HG02571 (cell line): ENCODE data around the gene JARID2.
"Not testable (repeated sequence)": the region's sequence is repeated elsewhere in the genome, so short reads cannot be mapped to it uniquely, and the experiment has no call there.

ENCODE experiments used
- ATAC-seq: cut with Tn5 transposase; IDR thresholded peaks from one replicate; pipeline ENCODE4 v1.9.1; 2021; ENCODE audit warnings: mild to moderate bottlenecking, moderate library complexity; ENCODE audit not compliant: unreplicated experiment

Gene JARID2

DNA sequence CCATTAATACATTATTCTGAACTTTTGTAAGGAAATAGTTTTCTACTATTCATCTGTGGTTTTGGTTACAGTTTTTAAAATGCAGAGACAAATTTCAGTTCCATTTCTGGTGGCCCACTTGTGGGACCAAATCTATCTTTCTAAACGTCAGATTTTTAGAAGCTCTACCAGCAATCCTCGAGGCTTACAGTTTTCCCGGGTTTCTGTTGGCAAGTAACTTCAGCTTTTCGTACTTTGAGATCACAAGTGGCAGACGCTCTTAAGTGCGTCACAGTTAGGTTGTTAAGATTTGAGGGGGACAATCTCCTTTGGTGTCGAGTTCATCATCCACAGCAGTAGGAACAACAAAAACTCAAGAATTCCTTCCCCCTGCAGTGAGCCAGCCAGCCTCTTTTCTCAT is 60.0 kb downstream of the JARID2 start:
- no peak for ATAC-seq

DNA sequence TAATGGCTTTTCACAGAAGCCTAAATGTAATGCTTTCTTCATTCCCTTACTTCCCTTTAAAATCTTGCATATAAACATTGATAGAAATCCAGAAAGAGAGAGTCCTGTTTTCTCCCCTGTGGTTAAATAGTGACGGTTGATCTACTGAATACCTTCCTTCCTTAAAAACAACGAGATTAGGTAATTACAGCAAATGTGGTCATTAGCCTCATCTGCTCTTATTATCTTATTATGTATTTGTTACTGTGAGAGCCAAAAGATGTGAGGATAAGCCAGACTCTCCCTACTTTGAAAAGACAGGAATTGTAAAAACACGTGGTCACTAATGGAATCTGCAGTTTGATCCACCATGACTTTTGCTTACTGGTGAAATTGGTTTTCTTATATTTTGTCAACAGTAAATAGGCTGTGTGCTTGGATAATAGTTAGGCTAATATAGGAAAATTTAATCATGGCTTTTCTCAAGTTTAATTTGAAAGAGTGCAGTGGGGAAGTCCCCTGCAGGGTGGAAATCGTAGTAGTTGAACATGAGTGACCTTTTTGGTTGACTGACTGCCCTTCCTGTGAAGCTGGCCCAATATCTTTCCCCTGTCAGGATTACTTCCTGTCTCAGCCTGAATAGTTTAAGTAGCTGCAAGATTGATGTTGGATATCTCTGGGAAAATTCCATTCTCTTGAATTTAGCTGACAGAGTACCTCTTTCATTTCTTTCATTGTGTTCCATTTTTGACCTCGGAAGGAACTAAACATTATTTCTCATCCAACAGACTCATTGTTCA is 62.8 kb downstream of the JARID2 start:
- no peak for ATAC-seq

DNA sequence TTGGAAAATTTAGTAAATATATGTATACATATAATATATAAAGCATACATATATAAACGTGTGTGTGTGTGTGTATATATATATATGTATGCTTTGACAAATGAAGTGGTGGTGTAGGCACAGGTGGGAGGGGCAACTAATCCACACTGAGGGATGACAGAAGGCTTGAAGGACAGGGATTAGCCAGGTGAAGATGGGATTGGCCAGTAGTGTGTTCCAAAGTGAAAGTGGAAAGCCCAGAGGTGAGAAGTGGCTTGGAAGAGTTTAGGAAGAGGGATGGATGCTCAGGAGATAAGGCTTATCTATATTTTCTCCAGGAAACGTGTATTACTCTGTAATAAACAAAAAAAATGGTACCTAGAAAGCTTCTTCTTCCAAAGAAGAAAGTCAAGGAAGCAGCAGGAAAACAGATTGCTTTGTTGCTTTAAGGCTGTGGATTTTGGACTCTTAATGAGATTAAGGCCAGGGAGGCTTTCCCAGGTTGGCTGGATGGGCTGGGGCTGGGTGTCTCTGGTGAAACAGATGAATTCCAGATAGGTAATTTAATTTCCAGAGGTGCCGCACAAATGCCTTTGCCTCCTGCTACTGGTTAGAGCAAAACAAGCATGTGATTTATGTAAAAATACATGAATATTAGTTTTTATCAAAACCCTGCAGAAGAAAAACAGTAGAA is 63.9 kb downstream of the JARID2 start:
- ATAC-seq: no peak

DNA sequence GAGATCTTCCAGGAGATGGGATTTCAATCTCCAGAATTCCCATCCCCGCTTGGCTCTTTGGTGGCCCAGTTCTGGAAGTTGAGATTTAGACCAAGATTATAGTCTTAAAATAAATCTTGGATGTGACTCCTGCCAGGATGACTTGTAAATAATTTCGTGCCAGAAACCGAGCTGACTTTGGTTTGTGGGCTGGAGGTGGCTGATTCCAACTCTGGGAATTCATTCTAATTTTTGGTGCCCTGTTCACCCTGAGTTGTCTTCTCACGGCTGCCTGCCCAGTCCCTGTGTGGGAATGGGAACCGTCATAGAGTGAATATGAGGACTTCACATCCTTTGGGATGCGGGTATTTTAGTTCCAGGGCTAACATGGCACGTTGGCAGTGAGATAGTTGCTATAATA is 64.8 kb downstream of the JARID2 start:
- no peak for ATAC-seq

DNA sequence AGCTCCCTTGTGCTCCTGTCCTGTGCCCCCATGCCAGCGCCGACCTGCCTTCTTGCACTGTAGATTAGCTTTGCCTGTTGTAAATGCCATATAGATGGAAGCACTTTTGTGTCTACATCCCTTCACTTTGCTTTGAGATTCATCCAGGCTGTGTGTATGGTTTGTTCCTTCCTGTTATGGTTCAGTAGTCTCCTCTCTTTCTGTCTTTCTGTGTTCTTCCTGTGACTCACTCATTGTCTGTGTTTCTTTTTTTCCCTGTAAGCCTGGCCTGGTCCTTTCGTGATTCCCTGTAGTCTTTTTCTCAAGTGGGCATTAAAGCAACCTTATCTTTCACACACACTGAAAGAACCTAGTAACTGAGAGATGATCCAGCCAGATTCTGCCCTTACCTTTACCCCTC is 66.6 kb downstream of the JARID2 start:
- no peak for ATAC-seq

DNA sequence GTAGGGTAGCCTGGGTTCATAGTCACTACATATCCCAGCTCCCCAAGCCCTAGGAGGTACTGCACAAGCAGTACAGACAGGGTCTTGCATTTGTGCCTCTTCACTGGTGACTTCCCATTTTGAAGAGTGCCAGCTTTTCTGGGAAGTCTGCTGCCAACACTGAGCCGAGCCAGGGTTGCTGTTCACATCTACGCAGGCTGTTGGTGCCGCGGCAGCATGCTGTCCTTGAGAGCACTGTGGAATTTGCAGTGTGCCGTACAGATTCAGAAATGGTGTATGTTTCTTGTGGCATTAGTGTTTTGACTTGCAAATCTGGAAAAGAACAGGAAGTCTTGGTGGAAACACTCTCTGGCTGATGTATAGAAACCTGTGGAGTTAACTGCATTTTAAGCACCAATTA is 67.5 kb downstream of the JARID2 start:
- ATAC-seq: no peak

DNA sequence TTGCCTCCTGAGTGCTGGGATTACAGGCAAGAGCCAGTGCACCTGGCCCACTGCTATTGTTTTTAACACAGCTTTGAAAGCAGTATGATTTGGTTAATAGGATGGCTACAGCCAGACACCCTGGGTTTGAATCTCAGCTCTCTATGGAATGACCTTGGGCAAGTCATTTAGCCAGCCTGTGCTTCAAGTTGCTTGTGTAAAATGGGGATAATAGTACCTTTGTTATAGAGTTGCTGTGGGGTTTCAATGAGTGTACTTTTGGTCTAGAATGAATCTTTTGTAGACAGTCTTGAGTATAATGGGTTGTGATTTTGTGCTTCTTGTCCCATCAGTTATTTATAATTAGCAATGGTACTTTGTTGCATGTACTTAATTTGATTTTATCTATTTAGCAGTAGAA is 70.9 kb downstream of the JARID2 start:
- no peak for ATAC-seq

DNA sequence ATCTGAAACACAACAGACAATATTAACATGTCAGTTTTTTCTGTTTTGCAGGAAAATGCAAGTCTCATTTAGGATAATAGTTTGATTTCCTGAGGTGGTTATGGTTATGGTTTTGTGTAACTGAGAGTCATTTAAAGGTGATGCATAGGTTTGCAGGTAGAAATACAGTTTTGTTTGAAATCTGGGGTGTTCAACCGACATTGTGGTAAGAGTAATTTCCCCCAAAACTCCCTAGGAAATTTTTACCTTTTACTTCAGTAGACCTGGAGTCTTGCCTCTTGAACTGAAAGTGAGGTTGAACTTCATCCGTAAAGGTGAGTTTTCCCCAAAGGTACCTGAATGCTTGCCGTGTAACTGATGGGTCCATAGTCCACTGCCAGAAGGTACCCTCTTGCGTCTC is 71.4 kb downstream of the JARID2 start:
- ATAC-seq: no peak

DNA sequence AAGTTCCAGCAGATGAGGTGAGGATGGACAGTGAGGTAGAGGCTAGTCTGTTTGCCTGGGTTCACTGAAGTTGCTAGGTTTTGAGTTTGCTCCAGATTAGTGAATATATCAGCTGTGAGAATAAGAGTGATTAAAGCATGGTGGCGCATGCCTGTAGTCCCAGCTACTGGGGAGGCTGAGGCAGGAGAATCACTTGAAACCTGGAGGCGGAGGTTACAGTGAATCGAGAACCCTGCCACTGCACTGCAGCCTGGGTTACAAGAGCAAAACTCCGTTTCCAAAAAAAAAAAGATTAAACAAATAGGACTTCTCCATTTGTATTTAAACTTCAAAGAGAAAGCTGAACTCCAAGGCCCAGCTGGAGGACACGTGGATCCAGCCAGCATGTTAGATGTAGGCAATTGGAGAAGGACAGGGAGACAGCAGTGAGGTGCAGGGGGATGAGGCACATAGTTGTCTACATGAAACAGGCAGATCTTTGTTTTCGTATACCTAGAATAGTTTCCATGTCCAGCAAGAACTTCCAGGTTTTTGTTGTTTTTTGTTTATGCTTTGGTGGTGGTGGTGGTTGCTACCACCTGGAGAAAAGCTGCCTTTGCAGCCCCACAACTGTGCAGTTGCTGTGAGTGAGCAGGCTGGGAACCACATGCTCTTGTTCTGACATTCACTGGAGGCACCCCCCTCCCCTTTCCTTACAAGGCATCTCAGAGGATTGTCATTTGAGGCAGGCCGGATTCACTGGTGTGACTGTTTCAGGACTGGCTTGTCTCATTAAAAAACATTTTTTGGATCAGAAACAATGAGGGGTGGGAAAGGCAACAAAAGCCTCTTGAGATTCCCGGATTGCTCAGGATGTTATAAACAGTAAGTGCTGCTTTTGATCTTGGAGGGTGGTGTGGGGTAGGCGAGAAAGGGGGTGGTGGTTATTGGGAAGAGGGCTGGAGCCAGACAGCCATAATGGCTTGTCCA is 72.3 kb downstream of the JARID2 start:
- no peak for ATAC-seq

DNA sequence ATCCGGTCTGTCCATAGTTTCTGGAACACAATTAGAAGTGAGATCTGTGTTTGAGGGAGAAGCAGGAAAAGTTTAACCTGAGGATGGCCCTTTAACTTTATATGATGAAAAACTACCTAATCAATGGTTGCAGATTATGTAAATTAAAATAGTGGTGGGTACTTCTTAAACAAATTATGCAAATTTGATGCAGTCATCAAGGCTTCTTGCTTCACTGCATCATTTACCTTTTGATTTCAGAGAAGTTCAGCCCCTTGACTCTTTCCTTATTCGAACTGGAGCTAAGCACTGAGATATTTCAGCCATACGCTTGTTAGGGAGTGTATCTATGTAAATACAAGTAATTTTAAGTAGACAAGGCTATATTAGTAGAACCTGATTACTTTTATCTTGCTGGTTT is 73.8 kb downstream of the JARID2 start:
- ATAC-seq: no peak

DNA sequence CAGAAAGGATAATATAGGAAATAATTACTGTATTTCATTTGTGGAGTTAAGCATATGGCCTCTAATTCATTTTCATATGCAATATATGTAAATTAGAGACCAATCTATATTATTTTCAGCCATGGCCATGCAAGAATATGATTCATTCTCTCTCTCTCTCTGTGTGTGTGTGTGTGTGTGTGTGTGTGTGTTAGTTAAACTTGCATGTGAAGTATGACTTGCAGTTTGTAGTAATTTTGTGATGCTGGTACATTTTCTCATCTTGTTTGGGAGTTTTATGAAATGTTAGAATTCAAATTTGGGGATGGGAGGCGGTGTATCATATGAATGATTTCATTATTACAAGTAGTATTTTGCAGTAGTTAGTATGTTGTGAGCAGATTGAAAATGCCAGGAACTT is 74.8 kb downstream of the JARID2 start:
- no peak for ATAC-seq

DNA sequence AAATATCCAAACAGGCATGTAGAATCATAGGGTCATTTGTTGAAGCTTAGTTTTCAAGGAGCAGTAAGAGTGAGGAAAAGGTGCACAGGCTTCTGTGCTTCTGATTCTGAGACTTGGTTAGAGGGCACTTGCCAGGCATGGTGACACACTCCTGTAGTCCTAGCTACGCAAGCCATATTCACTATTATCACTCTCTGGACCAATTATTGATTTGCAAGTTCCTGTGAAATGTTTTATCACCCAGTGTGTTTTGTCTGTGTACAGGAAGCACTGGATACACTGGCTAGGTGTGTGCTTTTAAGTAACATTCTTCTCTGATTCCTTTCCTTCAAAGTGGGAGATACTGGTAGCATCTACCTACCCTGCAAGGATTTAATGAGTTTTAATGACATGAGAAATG is 76.3 kb downstream of the JARID2 start:
- ATAC-seq: no peak

DNA sequence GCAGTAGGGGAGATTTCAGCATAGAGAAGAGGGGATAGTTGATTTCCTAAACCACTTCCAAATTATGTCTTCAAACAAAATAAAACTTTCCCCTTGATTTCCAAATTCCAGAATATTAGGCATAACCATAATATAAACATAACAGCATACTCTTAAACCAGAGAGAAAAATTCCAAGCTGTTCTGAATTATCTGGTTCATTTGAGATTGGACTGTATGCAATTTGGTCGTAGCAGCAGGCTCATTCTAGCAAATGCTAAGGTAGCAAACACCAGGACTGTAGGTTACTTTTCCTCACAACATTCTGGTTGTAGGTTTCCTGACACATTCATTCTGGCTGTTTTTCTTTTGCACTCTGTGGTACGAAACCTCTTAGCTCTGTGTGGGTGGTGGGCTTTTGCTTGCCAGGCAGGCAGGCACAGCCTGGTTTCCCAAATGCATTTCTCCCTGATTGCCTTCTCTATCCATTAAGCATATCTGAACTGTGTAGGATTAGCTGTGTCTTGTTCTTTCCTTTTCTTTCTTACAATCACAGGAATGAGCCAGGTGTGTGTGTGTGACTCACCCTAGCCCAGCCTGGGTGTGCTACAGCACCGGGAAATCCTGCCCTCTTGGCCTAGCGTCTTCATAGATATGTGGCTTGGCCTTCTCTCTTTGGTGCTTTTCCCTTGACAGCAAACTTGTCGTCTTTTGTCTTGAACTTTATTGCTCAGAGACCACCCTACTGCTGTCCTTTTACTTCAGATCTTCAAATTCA is 77.1 kb downstream of the JARID2 start:
- ATAC-seq: no peak

DNA sequence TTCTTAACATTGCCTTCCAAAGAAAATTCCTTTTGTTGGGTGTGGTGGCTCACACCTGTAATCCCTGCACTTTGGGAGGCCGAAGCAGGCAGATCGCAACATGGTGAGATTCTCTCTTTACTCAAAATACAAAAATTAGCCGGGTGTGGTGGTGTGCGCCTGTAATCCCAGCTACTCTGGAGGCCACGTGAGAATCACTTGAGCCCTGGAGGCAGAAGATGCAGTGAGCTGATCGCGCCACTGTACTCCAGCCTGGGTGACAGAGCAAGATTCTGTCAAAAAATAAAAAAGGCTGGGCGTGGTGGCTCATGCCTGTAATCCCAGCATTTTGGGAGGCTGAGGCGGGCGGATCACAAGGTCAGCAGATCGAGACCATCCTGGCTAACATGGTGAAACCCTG is 77.7 kb downstream of the JARID2 start:
- ATAC-seq: not testable (repeated sequence)

DNA sequence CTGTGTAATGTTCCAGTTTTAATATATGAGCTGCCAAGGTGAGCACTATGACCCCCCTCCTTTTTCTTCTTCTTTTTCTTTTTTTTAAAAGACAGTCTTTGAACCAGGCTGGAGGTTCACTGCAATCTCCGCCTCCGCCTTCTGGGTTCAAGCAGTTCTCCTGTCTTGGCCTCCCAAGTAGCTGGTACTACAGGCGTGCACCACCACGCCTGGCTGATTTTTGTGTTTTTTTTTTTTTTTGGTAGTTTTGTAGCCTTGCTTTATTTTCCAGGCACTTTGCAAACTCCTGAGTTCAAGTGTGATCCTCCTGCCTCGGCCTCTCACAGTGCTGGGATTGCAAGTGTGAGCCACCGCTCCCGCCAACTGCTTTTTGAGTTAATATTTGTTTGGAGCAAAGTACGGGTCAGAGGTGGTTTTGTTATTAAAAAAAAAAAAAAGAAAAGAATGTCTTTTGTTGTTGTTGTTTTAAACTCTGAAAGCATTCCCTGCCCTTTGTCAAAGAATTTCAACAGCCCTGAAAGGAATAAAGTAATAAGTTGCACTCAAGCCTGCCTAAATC is 78.6 kb downstream of the JARID2 start:
- ATAC-seq: no peak

DNA sequence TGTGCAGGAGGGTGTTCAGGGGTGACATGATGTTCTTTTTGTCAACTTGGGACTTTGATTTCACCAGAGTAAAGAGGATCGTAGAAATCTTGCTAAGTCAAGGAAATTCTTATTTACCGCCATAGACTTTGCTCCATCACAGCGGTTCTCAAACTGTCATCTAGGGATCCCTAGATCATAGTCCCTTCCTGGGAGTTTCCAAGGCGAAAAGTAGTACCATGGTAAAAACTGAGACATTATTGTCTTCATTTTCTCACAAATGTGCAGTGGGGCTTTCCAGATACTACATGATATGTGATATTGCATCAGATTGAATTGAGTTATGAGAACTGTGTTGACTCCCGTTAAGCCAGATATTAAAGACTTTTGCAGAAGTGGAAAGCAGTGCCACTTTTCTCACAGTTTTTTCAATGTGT is 79.7 kb downstream of the JARID2 start:
- no peak for ATAC-seq

DNA sequence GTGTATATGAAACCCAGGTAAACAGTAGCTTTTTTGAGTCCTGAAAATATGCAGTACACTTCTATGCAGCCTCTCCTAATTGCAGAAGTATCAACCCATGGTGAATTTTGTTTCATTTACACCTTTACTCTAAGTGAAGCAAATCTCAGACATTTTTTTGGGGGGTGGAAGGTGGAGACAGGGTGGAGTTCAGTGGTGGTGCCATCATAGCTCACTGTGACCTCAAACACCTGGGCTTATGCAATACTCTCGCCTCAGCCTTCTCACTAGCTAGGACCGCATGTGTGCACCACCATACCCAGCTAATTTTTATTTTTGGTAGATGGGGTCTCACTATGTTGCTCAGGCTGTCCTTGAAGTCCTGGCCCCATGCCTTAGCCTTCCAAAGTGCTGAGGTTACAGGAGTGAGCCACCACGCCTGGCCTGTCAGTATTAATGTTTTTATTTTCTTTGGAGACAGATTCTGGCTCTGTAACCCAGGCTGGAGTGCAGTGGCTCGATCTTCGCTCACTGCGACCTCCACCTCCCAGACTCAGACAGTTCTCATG is 80.3 kb downstream of the JARID2 start:
- ATAC-seq: no peak

DNA sequence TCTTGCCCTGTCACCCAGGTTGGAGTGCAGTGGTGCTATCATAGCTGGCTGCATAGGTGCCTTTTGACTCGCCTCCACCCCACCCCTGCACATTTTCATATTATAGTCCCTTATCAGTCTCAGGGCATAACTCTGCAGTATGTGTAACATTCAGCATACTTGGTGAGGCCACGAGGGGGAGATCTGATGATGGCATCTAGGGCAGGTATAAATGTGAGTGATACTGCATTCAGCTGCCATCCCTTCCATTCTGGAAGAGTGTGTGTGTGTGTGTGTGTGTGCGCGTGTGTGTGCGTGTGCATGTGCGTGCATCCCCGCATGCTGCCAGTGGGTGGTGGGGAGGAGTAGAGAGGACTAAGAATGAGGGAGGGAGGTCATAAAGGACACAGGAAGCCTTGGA is 81.4 kb downstream of the JARID2 start:
- no peak for ATAC-seq

DNA sequence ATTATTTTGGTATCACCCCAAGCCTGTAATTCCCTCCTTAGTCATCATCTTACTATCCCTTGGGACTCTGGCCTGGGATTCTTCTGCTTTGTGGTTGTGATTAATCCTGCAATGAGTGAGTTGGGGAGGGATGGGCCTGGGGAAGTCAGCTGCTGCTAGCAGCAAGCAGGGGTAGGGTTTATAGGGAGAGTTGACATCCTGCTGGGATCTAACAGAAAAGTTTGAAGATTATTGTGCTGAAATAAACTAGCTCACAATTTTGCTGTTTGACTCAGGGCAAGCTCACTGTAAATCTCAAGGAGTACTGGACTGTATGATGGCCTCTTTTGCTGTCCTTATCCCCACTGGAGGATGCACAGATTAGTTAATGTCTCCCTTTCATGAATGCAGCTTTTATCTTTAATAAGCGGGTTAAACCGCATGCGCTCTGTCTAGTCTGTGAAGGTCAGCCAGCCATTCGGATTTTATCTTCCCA is 83.4 kb downstream of the JARID2 start:
- ATAC-seq: no peak
